Amniotic epithelial cell (primary cell): ENCODE data around the gene AP1B1.

Experiments
- DNase-seq: peaks from one replicate; pipeline ENCODE4 v3.0.0-alpha.2; 2010; ENCODE audit warnings: low read depth

Gene AP1B1

GRCh38 chr22:29313576-29314466 is 74.5 kb downstream of the AP1B1 start:
- DNase-seq = no peak

DNA sequence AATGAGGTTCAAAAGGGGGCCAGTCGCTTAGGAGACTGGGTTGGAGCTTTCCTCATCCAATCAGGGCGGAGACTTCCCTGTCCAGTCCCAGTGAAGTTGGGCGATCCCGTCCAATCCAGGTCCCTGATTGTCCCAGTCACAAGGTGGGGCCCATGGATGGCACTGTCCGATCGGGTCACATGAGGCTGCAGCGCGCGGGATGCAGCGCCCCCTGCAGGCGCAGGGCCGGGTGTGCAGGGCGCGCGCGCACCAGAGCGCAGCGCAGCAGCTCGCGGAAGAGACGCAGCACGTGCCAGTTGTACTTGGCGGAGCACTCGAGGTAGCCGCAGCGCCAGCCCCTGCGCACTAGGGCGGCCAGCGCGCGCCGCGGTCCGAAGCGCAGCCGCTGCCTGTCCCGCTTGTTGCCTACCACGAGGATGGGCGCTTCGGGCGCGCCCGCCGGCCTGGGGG is 75.2 kb downstream of the AP1B1 start:
- DNase-seq = peak; percentile 35

DNA sequence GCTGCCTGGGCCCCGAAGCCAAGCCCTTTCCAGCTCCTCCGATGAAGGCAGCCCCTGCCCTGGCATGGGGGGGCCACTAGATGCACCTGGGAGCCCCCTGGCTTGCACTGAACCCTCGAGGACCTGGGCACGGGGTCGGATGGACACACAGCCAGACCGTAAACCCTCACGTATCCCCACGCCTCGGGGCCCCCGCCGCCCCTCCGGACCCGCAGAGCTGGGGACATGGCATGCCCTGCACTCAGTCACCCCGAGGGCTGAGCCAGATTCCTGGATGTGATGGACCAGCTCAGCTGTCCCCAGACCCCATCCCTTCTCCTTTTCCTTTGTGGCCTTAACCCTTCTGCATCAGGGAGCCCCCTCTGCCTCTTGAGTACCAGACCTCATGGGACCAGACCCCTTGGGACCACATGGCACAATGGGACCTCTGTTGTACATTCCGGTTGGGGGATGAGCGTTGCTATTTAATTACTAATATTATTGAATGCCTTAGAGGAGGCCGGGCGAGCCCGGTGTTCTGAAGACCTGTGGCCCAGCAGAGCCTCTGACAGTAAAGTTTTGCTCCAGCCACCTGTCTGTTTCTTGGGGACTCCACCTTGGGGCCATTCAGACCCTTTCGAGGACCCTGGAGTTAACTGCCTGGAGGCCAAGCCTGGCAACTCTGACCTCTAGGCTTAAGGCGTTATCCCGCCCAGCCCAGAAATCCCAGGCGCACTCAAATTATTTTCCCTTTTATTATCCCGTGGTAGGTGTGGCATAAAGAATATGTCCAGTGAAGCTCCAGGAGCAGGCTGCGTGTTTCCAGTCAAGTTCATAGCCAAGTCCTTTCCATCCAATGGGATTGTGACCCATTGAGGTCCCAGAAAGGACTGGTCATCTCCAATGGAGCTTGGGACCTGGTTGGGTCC is 75.9 kb downstream of the AP1B1 start:
- DNase-seq = no peak

GRCh38 chr22:29311464-29312217 is 76.7 kb downstream of the AP1B1 start:
- DNase-seq = no peak

GRCh38 chr22:29310863-29311339 is 77.5 kb downstream of the AP1B1 start:
- peak; percentile 93 for DNase-seq

GRCh38 chr22:29310065-29310862 is 78.1 kb downstream of the AP1B1 start:
- DNase-seq = no peak

DNA sequence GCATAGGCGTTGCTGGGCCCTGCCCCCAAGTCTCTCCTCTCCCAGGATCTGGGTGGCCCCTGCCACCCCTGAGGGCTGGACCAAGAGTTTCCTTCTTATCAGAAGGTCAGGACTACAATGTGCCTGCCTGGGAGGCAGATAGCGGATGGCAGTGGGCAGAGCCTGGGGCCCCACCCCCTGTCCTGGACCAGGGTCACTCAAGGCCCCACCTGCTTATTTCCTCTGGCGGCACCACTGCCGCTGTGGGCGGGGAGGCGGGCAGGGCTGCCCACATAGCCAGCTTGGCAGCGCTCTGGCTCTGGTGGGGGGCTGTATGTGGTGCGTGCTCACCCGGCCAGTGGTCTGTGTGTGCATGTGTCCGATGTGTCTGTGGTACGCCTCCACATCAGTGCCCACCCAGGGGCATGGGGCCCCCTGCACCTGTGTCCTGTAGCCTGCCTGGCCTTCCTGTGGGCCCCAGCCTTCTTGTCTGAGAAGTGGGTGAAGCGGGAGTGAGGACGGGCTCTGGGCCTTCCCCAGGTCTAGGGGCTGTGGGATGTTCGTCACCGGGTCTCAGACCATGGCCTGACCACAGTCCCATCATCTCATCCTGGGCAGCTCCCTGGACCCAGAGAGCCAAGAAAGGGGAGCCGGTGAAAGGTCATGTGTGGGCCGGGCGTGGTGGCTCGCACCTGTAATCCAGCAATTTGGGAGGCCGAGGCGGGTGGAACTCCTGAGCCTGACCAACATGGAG is 78.9 kb downstream of the AP1B1 start:
- peak; percentile 23 for DNase-seq

DNA sequence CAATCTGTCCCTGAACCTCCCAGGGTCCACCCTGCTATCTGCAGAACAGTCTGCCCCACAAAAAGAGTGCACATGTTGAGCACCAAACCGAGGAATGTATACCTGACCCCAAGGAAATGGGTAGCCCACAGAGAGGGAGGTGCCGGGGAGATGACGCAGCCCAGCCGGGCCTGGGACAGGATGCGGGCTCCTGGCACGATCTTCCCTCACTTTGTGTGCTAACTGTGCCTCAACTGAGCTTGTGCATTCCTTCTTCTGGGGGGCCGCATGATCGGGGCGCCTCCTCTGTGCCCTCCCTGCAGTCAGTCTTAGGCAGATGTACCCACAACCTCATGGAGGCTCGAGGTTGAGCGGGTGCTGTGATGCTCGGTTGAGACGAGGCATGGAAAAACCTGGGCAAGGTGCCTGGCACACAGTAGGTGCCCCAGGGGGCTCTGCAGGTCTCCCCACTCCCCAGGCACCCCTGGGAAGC is 79.5 kb downstream of the AP1B1 start:
- peak; percentile 73 for DNase-seq

DNA sequence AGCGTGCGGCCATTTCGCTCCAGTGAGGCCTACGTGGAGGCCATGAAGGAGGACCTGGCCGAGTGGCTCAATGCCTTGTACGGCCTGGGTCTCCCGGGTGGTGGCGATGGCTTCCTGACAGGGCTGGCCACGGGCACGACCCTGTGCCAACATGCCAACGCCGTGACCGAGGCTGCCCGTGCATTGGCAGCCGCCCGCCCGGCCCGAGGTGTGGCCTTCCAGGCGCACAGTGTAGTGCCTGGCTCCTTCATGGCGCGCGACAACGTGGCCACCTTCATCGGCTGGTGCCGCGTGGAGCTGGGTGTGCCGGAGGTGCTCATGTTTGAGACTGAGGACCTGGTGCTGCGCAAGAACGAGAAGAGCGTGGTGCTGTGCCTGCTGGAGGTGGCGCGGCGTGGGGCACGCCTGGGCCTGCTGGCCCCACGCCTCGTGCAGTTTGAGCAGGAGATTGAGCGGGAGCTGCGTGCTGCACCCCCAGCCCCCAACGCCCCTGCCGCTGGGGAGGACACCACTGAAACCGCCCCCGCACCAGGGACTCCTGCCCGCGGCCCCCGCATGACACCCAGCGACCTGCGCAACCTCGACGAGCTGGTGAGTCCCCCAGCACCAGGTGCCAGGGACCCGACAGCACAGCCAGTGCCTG is 80.1 kb downstream of the AP1B1 start:
- DNase-seq = no peak

DNA sequence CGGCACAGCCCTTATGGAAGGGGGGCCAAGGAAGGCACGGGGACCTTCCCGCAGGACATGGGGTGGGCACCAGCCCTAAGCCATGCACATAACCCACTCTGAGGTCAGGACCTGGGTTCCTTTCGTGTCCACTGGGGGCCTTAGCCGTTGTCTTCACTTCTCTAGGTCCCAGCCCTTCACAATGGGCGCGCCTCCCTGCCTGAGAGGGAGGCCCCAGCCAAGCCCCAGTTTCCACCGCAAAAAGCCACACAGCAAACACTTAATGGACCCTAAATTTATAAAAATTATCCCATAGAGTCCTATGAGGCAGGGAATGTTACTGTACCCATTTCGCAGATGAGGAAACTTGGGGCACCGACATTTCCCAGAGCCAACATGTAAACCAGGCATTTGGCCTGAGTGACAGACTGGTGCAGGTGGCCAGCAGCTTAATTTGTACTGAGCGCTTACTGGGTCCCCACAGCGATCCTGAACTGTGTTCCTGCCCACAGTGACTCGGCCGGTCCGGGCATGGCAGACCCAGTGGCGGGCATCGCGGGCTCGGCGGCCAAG is 80.7 kb downstream of the AP1B1 start:
- DNase-seq = no peak

DNA sequence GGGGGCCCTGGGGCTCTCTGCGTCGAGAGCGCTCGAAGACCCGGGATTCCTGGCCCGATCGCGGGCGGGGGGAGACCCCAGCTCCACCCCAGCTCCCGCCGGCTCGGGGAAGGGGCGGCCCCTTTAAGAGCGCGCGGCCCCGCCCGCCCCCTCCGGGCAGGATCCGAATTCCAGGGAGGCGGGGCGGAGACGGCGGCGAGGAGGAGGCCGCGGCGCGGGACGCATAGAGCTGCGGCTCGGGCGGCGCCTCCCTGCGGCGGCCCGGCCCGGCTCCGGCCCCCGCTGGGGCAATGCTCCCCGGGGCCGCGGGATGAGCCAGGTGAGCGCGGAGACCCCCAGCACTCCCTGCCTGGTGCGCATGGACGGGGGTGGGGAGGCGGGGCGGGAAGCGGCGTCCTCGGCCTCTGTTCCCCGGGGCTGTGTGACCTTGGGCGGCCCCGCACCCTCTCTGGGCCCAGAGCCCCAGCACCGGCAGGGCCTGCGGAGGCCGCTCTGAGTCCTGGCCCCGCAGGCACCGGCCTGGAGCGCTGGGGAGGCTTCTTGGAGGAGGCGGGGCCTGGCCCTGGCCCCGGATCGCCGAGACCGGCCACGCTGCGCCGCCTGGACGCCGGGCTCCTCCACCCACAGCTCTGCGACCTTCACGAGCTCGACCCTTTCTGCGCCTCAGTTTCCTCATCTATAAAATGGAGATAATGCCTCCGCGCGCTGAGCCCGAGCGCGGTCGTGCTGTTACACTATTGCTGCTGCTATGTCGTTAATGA is 81.4 kb downstream of the AP1B1 start:
- peak; percentile 62 for DNase-seq

GRCh38 chr22:29306175-29306834 is 82.1 kb downstream of the AP1B1 start, which contains the start of gene GAS2L1:
TSS of gene GAS2L1 (plus strand) at chr22:29306650. CDS start at chr22:29308106, 1,456 bp downstream.
- peak; percentile 76 for DNase-seq

- no peak for DNase-seq
These were observed 82.6 kb downstream of the AP1B1 start for GRCh38 chr22:29305836-29306174.

GRCh38 chr22:29302681-29303465 is 85.5 kb downstream of the AP1B1 start:
- DNase-seq = peak; percentile 29

DNA sequence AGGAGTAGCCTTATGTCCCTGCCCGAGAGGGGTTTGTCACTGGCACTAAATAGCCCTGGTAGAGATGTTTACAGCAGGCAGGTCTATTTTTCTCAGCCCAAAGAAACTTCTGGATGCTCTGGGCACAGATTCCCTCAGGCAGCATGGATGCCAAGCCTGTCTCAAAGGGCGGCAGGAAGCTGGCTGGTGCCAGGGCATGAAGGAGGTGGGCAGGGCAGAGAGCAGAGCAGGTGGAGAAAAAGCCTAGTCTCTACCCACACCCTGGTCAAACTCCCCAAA is 86.0 kb downstream of the AP1B1 start:
- DNase-seq = no peak

DNA sequence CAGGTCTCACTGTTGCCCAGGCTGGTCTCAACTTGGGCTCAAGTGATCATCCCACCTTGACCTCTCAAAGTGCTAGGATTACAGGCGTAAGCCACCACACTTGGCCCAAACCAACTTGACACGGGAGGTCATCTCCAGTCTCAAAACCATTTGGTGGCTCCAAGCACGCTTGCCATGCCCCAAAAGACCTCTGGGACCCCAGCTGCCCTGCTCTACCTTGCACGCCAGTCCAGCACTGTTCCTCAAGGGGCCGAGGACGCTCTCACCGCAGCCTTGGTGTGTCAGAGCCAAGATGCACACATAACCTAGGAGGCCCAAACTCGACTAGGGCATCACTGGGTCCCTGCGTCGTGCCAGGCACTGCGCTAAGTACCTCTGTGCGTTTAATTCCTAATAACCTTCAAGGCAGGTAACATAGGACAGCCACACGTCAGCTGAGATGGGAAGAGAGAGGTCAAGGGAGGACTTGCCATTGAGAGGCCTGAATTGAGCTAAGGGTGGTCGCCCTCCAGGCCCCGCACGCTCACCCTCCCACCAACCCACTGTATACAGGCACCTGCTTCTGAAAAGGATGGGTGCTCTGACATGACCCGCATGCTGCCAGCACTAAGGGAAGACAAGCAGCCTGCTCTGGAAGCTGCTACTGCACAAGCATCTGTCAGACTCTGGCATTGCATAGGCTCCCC is 86.5 kb downstream of the AP1B1 start:
- no peak for DNase-seq
